Thymus (tissue), 11 donors: Measurements from ENCODE around the gene PRKCA. TPM values are rescaled to one million over a fixed set of nuclear protein-coding genes. Genes with fewer than 3 reads are reported as not detected.
A peak's percentile ranks its signal among the peaks of the same experiment; 100 is the strongest.
"Not testable (repeated sequence)": the region's sequence is repeated elsewhere in the genome, so short reads cannot be mapped to it uniquely, and the experiment has no call there.

Experiments
- DNase-seq, 9 donors: peaks; one replicate each; pipeline ENCODE4 v3.0.0-alpha.2; 2013; ENCODE audit warnings: low spot score in 9 of 9, low read depth in 6 of 9, missing footprints in 1 of 9
- H3K27ac ChIP-seq, 2 donors: one replicate each; pipeline ENCODE4 v1.5.1; 2013; ENCODE audit warnings: control low read depth in 1 of 2, low read depth in 1 of 2, low read length in 1 of 2, mild to moderate bottlenecking in 1 of 2, moderate library complexity in 1 of 2
- H3K27me3 ChIP-seq, 2 donors: one replicate each; pipeline ENCODE4 v1.5.1; 2013; ENCODE audit warnings: low read length in 1 of 2; ENCODE audit not compliant: control insufficient read depth in 2 of 2, insufficient read depth in 1 of 2
- H3K36me3 ChIP-seq, 2 donors: one replicate each; pipeline ENCODE4 v1.5.1; 2013; ENCODE audit warnings: low read length in 1 of 2, mild to moderate bottlenecking in 1 of 2, moderate library complexity in 1 of 2; ENCODE audit not compliant: control insufficient read depth in 2 of 2, insufficient read depth in 2 of 2
- H3K4me1 ChIP-seq, 2 donors: one replicate each; pipeline ENCODE4 v1.5.1; 2013; ENCODE audit warnings: low read length in 2 of 2; ENCODE audit not compliant: control insufficient read depth in 2 of 2, insufficient read depth in 2 of 2
- H3K4me3 ChIP-seq, 2 donors: one replicate each; pipeline ENCODE4 v1.5.1; 2013; ENCODE audit warnings: low read length in 2 of 2, control low read depth in 1 of 2, mild to moderate bottlenecking in 1 of 2
- H3K9me3 ChIP-seq, 2 donors: one replicate each; pipeline ENCODE4 v1.5.1; 2013; ENCODE audit warnings: low read length in 1 of 2, mild to moderate bottlenecking in 1 of 2; ENCODE audit not compliant: control insufficient read depth in 2 of 2, insufficient read depth in 1 of 2
- WGBS: extraction: QIAGEN DNeasy Blood & Tissue Kit; methylation state at CpG from one replicate; pipeline ENCODE4 v1.1.7; 2013; 5-methylcytosine and 5-hydroxymethylcytosine counted together
- polyA plus RNA-seq: library from polyadenylated mRNA; stranded (reverse); fragments of 200-250 nt; gene quantifications from one replicate; pipeline ENCODE4 v1.2.3, GENCODE V29; 2013
- total RNA-seq: library from RNA; stranded (reverse); fragments of 120-200 nt; gene quantifications from one replicate; pipeline ENCODE4 v1.2.4, GENCODE V29; 2013
- donor health status: healthy.

Gene PRKCA
- total and polyA plus RNA-seq, 2 donors, result 2.7 to 3.2 TPM

DNA sequence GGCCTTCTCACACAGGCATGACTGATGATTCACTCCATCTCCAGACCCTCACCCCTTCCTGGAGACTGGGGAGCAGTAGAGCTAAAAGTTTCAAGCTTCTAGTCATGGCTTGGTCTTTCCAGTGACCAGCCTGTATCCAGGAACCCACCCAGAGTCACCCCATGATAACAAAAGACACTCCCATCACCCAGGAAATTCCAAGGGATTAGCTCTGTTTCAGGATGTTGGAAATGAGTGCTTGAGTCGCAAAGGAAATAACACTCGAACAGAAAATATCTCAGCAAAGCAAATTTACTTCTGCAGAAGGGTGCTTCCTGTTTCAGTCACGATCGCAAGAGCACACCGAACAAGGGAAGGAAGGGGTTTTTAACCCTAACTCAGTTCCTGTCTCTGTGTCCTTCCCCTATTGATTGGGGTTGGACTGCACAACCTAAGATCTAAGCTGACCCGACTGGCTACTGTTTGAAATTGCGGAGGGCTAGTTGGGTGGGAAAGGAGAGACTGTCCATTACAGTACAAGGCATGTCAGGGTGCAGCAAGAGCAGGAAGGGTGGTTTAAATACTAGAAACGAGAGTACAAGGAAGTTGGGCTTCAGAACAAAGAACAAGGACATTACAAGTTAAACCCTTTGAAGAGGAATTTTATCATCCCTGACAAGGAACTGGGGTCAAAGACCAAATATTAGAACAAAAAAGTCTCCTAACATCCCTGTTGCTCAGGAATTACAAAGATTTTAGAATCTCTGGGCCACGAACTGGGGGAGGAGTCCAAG, 308.1 kb downstream of the PRKCA start:
- Histone ChIP-seq H3K27ac (no peak overlapping the region), H3K27me3 (no peaks in the 10 kb centered on the region), H3K4me3 (no peak overlapping the region), H3K9me3 (peaks cover 0 to 10% of the 10 kb centered on the region in 2 donors), H3K4me1 (no peaks in the 10 kb centered on the region), H3K36me3 (no peaks in the 10 kb centered on the region)
- no peak for DNase-seq
- WGBS, result 68% methylated on average over 9 of the region's 9 CpGs

DNA sequence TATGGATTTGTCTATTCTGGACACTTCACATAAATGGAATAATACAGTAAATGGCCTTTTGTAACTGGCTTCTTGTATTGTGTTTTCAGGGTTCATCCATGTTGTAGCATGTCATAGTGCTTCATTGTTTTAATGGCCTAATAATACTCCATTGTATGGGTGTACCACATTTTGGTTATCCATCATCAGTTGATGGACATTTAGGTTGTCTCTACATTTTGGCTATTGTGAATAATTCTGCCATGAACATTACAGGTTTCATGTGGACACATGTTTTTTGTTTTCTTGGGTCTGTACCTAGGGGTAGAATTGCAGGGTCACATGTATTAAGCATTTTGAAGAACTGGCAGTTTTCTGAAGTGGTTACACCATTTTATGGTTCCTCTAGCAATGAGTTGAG, 309.0 kb downstream of the PRKCA start:
- H3K4me1 ChIP-seq, result no peaks in the 10 kb centered on the region
- no peak for DNase-seq
- H3K4me3 ChIP-seq, result no peak overlapping the region
- no peaks in the 10 kb centered on the region for H3K27me3 ChIP-seq
- peaks cover 0 to 10% of the 10 kb centered on the region in 2 donors for H3K9me3 ChIP-seq
- no peaks in the 10 kb centered on the region for H3K36me3 ChIP-seq
- H3K27ac ChIP-seq, result no peak overlapping the region

DNA sequence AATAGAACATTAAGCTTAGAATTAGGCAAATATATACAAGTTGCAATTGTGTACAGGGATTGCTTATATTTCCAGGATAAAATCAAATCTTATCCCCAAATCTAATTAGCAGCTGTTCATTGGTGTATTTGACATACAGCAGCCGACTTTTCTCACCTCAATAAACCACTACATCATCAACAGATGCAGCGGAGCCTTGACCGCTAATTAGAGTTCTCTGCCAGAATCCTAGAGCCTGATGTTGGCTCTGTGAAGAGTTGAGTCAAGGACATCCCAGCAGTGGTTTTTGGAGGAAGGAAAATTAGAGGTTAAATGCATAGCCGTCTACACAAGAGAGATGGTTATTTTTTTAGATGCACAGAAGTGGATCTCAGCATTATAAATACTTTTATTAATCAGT, 310.6 kb downstream of the PRKCA start:
- Histone ChIP-seq H3K9me3 (peaks cover 0 to 10% of the 10 kb centered on the region in 2 donors), H3K4me3 (no peak overlapping the region), H3K27me3 (no peaks in the 10 kb centered on the region), H3K4me1 (no peaks in the 10 kb centered on the region), H3K36me3 (no peaks in the 10 kb centered on the region), H3K27ac (no peak overlapping the region)
- WGBS, result 95% methylated on average over 4 of the region's 4 CpGs
- no peak for DNase-seq

DNA sequence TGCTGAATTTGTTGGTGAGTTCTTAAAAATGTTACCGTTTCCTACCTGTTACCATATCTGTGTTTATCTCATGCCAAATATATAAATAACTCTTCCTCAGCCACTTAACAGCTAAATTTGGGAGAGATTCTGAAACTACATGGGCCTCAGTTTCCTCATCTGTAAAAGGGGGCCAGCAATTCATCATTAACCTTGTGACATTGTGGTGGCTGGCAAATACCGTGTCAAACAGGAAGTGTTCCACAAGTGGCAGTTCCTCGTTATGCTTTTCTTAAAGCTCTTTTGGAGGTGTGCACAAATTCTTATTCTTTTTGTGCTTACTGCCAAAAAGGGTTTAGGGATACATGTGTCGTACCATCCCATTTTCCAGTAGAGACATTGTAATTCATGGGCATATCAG, 312.1 kb downstream of the PRKCA start:
- H3K27ac ChIP-seq, result no peak overlapping the region
- no peak for DNase-seq
- H3K4me3 ChIP-seq, result no peak overlapping the region
- H3K27me3 ChIP-seq, result no peaks in the 10 kb centered on the region
- peaks cover 0 to 4% of the 10 kb centered on the region in 2 donors for H3K4me1 ChIP-seq
- WGBS, result 54% methylated on average over 4 of the region's 4 CpGs
- H3K36me3 ChIP-seq, result no peaks in the 10 kb centered on the region
- peaks cover 0 to 10% of the 10 kb centered on the region in 2 donors for H3K9me3 ChIP-seq

DNA sequence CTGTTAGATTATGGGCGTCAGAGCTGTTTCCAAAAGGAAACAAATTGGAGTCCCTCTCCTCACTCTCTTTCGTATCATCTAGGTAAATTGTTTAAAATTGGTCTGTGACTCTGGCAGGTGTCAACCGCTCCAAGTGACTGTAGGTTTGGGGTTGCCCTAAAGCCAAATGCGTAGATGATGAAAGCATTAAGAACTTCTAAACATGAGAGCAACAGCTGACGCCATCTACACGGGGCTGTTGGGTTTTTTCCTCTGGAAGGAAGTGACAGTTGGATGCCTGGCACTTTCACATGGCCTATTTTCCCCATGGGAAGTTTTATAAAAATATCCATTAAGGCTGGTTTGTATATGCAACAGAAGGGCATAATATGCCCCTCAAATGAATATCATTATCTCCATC, 316.8 kb downstream of the PRKCA start:
- H3K36me3 ChIP-seq, result no peaks in the 10 kb centered on the region
- H3K27me3 ChIP-seq, result no peaks in the 10 kb centered on the region
- H3K4me3 ChIP-seq, result no peak overlapping the region
- WGBS, result 92% methylated on average over 6 of the region's 6 CpGs
- H3K9me3 ChIP-seq, result no peaks in the 10 kb centered on the region
- H3K27ac ChIP-seq, result no peak overlapping the region
- H3K4me1 ChIP-seq, result peaks cover 0 to 4% of the 10 kb centered on the region in 2 donors
- no peak for DNase-seq

DNA sequence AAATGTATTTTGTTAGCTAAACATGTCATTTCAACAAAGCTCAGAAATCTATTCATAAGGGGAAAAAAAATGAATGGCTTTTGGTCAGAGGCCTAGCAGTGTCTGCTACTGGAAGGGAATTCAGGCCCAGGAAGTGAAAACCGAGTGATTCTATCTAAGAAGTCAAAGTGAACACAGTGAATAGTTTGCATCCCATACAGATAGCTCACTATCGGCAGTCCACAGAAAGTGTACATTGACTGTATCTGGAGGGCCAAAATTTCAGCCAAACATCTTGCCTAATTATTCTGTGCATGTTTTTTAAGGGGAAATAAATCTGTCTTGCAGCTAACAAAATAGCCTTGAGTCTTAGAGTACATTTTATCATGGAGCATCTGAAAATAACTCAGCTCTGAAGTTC, 318.1 kb downstream of the PRKCA start:
- no peaks in the 10 kb centered on the region for H3K27me3 ChIP-seq

DNA sequence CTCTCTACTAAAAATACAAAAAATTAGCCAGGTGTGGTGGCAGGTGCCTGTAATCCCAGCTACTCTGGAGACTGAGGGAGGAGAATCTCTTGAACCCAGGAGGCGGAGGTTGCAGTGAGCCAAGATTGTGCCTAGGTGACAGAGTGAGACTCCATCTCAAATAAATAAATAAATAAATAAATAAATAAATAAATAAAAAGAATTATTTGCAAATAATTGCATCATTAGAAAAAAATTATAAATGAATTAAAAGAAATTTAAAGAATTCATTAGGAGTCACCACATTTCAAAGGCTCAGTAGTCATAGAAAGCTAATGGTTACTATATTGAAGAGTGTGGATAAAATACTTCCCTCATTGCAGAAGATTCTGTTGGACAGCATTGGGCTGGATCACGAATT, 322.2 kb downstream of the PRKCA start:
- not testable (repeated sequence) for H3K27ac ChIP-seq, H3K4me1 ChIP-seq, H3K36me3 ChIP-seq, H3K9me3 ChIP-seq, DNase-seq, H3K4me3 ChIP-seq, H3K27me3 ChIP-seq
- WGBS, result 87% methylated on average over 2 of the region's 2 CpGs

More for the DNA sequence above, 318.1 kb downstream of the PRKCA start:
- no peak overlapping the region for H3K27ac ChIP-seq
- no peaks in the 10 kb centered on the region for H3K9me3 ChIP-seq
- peaks cover 0 to 4% of the 10 kb centered on the region in 2 donors for H3K4me1 ChIP-seq
- DNase-seq, result no peak
- H3K36me3 ChIP-seq, result no peaks in the 10 kb centered on the region
- 98% methylated on average over 2 of the region's 2 CpGs for WGBS
- H3K4me3 ChIP-seq, result no peak overlapping the region

DNA sequence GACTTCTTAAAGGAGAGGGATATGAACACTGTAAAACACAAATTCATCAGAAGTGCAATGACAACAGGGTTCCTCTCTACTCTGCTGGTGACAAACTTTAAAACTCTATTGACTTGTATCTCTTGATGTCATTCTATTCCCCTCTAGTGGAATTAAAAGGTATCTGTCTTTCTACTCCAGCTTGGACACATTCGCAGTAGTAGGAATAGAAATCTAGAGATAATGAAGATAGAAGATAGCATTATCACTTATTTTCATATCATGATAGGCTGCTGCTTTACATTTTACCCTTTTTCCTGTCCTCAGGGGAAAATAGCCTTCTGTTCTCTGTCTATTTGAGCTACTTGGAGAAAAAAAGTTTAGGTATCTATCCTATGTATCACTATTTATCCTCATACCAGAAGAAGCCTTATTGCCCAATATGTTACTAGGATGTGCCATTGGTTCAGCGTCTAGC, 322.9 kb downstream of the PRKCA start:
- no peaks in the 10 kb centered on the region for H3K4me1 ChIP-seq
- no peak overlapping the region for H3K4me3 ChIP-seq
- H3K27ac ChIP-seq, result no peak overlapping the region
- no peaks in the 10 kb centered on the region for H3K9me3 ChIP-seq
- no peaks in the 10 kb centered on the region for H3K27me3 ChIP-seq
- no peaks in the 10 kb centered on the region for H3K36me3 ChIP-seq
- 91% methylated on average over 2 of the region's 2 CpGs for WGBS
- DNase-seq, result peak in 2 of 9 donors; percentile 16 to 28

DNA sequence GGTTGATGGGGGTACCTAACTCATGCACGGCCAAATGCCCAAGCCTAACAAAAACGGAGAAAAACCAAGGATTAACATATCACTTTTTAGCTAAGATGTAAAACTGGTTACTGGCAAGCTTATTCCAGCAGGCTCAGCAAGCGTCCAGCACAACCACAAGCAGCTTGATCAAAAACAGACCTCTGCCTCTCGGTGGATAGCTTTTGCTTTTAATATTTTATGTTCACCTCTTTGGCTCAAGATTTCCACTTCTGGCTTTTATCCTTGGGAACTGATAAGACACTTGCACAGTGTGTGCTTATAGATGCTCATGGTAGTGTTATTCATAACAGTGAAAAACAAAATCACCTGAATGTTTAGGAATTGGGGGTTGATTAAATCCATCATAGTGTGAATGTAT, 325.6 kb downstream of the PRKCA start:
- Histone ChIP-seq H3K36me3 (no peaks in the 10 kb centered on the region), H3K27me3 (no peaks in the 10 kb centered on the region), H3K4me1 (peaks cover 0 to 2% of the 10 kb centered on the region in 2 donors), H3K4me3 (no peak overlapping the region), H3K9me3 (no peaks in the 10 kb centered on the region), H3K27ac (no peak overlapping the region)
- DNase-seq, result no peak
- WGBS, result 90% methylated on average over 4 of the region's 4 CpGs
